HEK293 (cell line): ENCODE results near the gene KRTAP3-3.

ENCODE experiments used
- CTCF ChIA-PET: fragments of 350-600 bp; formaldehyde crosslinking; extraction: SDS; loops from one replicate; lab custom pipeline; 2021; ENCODE audit warnings: antibody characterized with exemption; lab: Yijun Ruan, JAX
- POLR2A ChIA-PET: fragments of 300-600 bp; formaldehyde crosslinking; extraction: SDS; loops from one replicate; lab custom pipeline; 2020; ENCODE audit warnings: antibody characterized with exemption, inconsistent platforms; lab: Yijun Ruan, JAX
- H3K27ac ChIP-seq: fragments of 200-500 bp; sonication (Bioruptor generic); 2 replicates; pipeline ENCODE4 v1.5.1; 2014; ENCODE audit warnings: low read depth, low read length, control low read depth, inconsistent platforms; ENCODE audit errors: extremely low read depth
- H3K36me3 ChIP-seq, 2 experiments: fragments of 200-500 bp in 1 of 2; sonication (Bioruptor generic) in 1 of 2; 1 replicate in 1 of 2; 2 replicates in 1 of 2; pipeline ENCODE4 v1.5.1; 2014 to 2017; ENCODE audit warnings: inconsistent platforms in 2 of 2, low read length in 2 of 2; ENCODE audit not compliant: control insufficient read depth in 2 of 2, insufficient read depth in 1 of 2
- H3K4me1 ChIP-seq: fragments of 200-500 bp; sonication (Bioruptor generic); 2 replicates; pipeline ENCODE4 v1.5.1; 2014; ENCODE audit warnings: mild to moderate bottlenecking, low read length, inconsistent platforms; ENCODE audit not compliant: control insufficient read depth, insufficient read depth
- H3K4me3 ChIP-seq: 2 replicates; pipeline ENCODE4 v1.5.1; 2011; ENCODE audit warnings: low read depth, mild to moderate bottlenecking, control low read depth, low read length, moderate library complexity
- H3K9me3 ChIP-seq: fragments of 200-500 bp; sonication (Bioruptor generic); 2 replicates; pipeline ENCODE4 v1.5.1; 2014; ENCODE audit warnings: low read depth, low read length, inconsistent platforms; ENCODE audit not compliant: control insufficient read depth, insufficient read depth
- BCL6B ChIP-seq: fragments of 450-650 bp; formaldehyde crosslinking; IDR thresholded peaks from 2 replicates; pipeline ENCODE4 v1.5.1; 2017; ENCODE audit warnings: missing biosample characterization, missing genetic modification characterization
- CTCF ChIP-seq: fragments of 450-650 bp; formaldehyde crosslinking; IDR thresholded peaks from 2 replicates; pipeline ENCODE4 v1.5.1; 2016; ENCODE audit warnings: missing biosample characterization, missing genetic modification characterization
- ELK4 ChIP-seq: IDR thresholded peaks from 2 replicates; pipeline ENCODE4 v1.6.1; 2011; ENCODE audit warnings: mild to moderate bottlenecking, low read depth, low read length, borderline replicate concordance
- GLI2 ChIP-seq: fragments of 450-650 bp; formaldehyde crosslinking; IDR thresholded peaks from 2 replicates; pipeline ENCODE4; 2017; ENCODE audit warnings: missing biosample characterization, missing genetic modification characterization, low read depth, borderline replicate concordance
- MYNN ChIP-seq: fragments of 450-650 bp; formaldehyde crosslinking; IDR thresholded peaks from 2 replicates; pipeline ENCODE4 v1.5.1; 2016; ENCODE audit warnings: missing biosample characterization, missing genetic modification characterization, borderline replicate concordance
- ZBTB21 ChIP-seq: fragments of 450-650 bp; formaldehyde crosslinking; IDR thresholded peaks from 2 replicates; pipeline ENCODE4 v1.5.1; 2017; ENCODE audit warnings: missing biosample characterization, missing genetic modification characterization
- ZBTB26 ChIP-seq: fragments of 450-650 bp; formaldehyde crosslinking; optimal IDR thresholded peaks from 2 replicates; pipeline ENCODE3; 2016; ENCODE audit warnings: missing biosample characterization, mild to moderate bottlenecking, missing genetic modification characterization
- ZBTB44 ChIP-seq: fragments of 450-650 bp; IDR thresholded peaks from 2 replicates; pipeline ENCODE4 v1.5.1; 2018; ENCODE audit warnings: missing biosample characterization, mild to moderate bottlenecking, missing genetic modification characterization
- ZNF121 ChIP-seq: fragments of 450-650 bp; formaldehyde crosslinking; IDR thresholded peaks from 2 replicates; pipeline ENCODE4 v1.5.1; 2016; ENCODE audit warnings: missing biosample characterization, missing genetic modification characterization
- ZNF18 ChIP-seq: fragments of 450-650 bp; formaldehyde crosslinking; IDR thresholded peaks from 2 replicates; pipeline ENCODE4 v1.5.1; 2016; ENCODE audit warnings: missing biosample characterization, missing genetic modification characterization
- ZNF362 ChIP-seq: fragments of 450-650 bp; formaldehyde crosslinking; IDR thresholded peaks from 2 replicates; pipeline ENCODE4 v1.5.1; 2016; ENCODE audit warnings: missing biosample characterization, missing genetic modification characterization
- ZNF514 ChIP-seq: fragments of 450-650 bp; formaldehyde crosslinking; IDR thresholded peaks from 2 replicates; pipeline ENCODE4 v1.5.1; 2016; ENCODE audit warnings: missing biosample characterization, missing genetic modification characterization
- ZNF580 ChIP-seq: fragments of 450-650 bp; formaldehyde crosslinking; IDR thresholded peaks from 2 replicates; pipeline ENCODE4 v1.5.1; 2016; ENCODE audit warnings: missing biosample characterization, missing genetic modification characterization
- ZNF623 ChIP-seq: fragments of 450-650 bp; formaldehyde crosslinking; IDR thresholded peaks from 2 replicates; pipeline ENCODE4 v1.5.1; 2016; ENCODE audit warnings: missing biosample characterization, missing genetic modification characterization
- ZNF701 ChIP-seq: fragments of 450-650 bp; formaldehyde crosslinking; IDR thresholded peaks from 2 replicates; pipeline ENCODE4 v1.5.1; 2016; ENCODE audit warnings: missing biosample characterization, missing genetic modification characterization
- ZNF768 ChIP-seq: fragments of 450-650 bp; formaldehyde crosslinking; IDR thresholded peaks from 2 replicates; pipeline ENCODE4 v1.5.1; 2018; ENCODE audit warnings: missing biosample characterization, mild to moderate bottlenecking, missing genetic modification characterization
- ZNF830 ChIP-seq: fragments of 450-650 bp; IDR thresholded peaks from 2 replicates; pipeline ENCODE4 v1.5.0; 2018; ENCODE audit warnings: missing biosample characterization, missing genetic modification characterization, low read depth, mild to moderate bottlenecking, moderate library complexity
- ZSCAN16 ChIP-seq: fragments of 450-650 bp; formaldehyde crosslinking; IDR thresholded peaks from 2 replicates; pipeline ENCODE4 v1.5.1; 2016; ENCODE audit warnings: missing biosample characterization, missing genetic modification characterization

KRTAP3-3 gene

GRCh38 chr17:40993839-40994238 is at the start of gene KRTAP3-3:
KRTAP3-3 (minus strand) TSS chr17:40994164; CDS start chr17:40994097, 67 bp downstream.
- Histone ChIP-seq H3K36me3 (no peaks in the 10 kb centered on the region), H3K4me1 (no peaks in the 10 kb centered on the region), H3K9me3 (no peaks in the 10 kb centered on the region), H3K27ac (no peak within 1 kb of the TSS), H3K4me3 (no peak within 1 kb of the TSS)
- ChIA-PET CTCF (interaction anchor here (0.7 kb wide), 1 partner anchor 257 kb away, joined by 3 read pairs; no protein-coding TSS in a partner anchor), POLR2A (no interaction called here)
- TF ChIP-seq ZNF121 (tag by site-specific recombination) (no peak), ZNF623 (tag by site-specific recombination) (no peak), BCL6B (tag by site-specific recombination) (no peak), ZBTB26 (tag by site-specific recombination) (no peak), ZNF18 (tag by site-specific recombination) (no peak), ZNF830 (tag by site-specific recombination) (no peak), GLI2 (tag by site-specific recombination) (no peak), ZNF701 (tag by site-specific recombination) (no peak), MYNN (tag by site-specific recombination) (no peak), ZBTB44 (tag by site-specific recombination) (no peak), ZNF362 (no peak), ZBTB21 (tag by site-specific recombination) (no peak), ZNF514 (tag by site-specific recombination) (no peak), ZSCAN16 (no peak), ELK4 (no peak), ZNF768 (tag by site-specific recombination) (no peak), ZNF580 (tag by site-specific recombination) (no peak), CTCF (tag by site-specific recombination) (no peak)
